ENCODE measurements around the gene SNRNP200.

GRCh38 chr2:96324721-96325040, 19.3 kb upstream of the SNRNP200 start:
- TF ChIP-seq CTCF (IDR thresholded peaks at IDR 0.05 in 4 of 5, conservative IDR thresholded peaks at IDR 0.05 in 1 of 5) (no peak), POLR2A (IDR thresholded peaks at IDR 0.05) (no peak)

Measured in gastrocnemius medialis (tissue), 4 donors.